IMR-90 (cell line): ENCODE measurements around the gene HNRNPAB.

Experiments
- BHLHE40 ChIP-seq: fragments of 150-350 bp; IDR thresholded peaks from 2 replicates; pipeline ENCODE4 v1.6.1; 2016; ENCODE audit warnings: mild to moderate bottlenecking, low read depth, low read length
- CEBPB ChIP-seq: IDR thresholded peaks from 2 replicates; pipeline ENCODE4 v1.6.1; 2012; ENCODE audit warnings: low read depth, low read length, improper control_type of control experiment
- CTCF ChIP-seq: conservative IDR thresholded peaks from 2 replicates; pipeline ENCODE4 v1.5.1; 2012; ENCODE audit warnings: mild to moderate bottlenecking, low read depth, low read length, improper control_type of control experiment
- FOS ChIP-seq: fragments of 150-350 bp; IDR thresholded peaks from 2 replicates; pipeline ENCODE4 v1.6.1; 2016; ENCODE audit warnings: low read depth, low read length
- MAFK ChIP-seq: IDR thresholded peaks from 2 replicates; pipeline ENCODE4 v1.6.1; 2012; ENCODE audit warnings: low read depth, low read length, improper control_type of control experiment
- POLR2A ChIP-seq: IDR thresholded peaks from 2 replicates; pipeline ENCODE4 v1.6.1; 2012; ENCODE audit warnings: mild to moderate bottlenecking, low read depth, low read length
- RAD21 ChIP-seq: IDR thresholded peaks from 2 replicates; pipeline ENCODE4 v1.6.1; 2012; ENCODE audit warnings: low read length, improper control_type of control experiment

GRCh38 chr5:178193251-178193809 is 11.0 kb upstream of the HNRNPAB start:
- no peak for TF ChIP-seq POLR2A
- no peak for TF ChIP-seq MAFK
- TF ChIP-seq CTCF: no peak
- TF ChIP-seq RAD21: no peak
- TF ChIP-seq CEBPB: no peak
- TF ChIP-seq BHLHE40: no peak
- no peak for TF ChIP-seq FOS
